H1 (cell line): Measurements from ENCODE around the gene GPBP1L1. TPM values are rescaled to one million over a fixed set of nuclear protein-coding genes. Genes with fewer than 3 reads are reported as not detected.
A peak's percentile ranks its signal among the peaks of the same experiment; 100 is the strongest.

Experiments
- CTCF ChIA-PET: fragments of 300-600 bp; sonication (Branson Sonifier 250); formaldehyde crosslinking; loops from one replicate; lab custom pipeline; 2021; ENCODE audit not compliant: partially characterized antibody; lab: Charles Lee
- POLR2A ChIA-PET: fragments of 300-600 bp; sonication (Branson Sonifier 250); formaldehyde crosslinking; loops from one replicate; lab custom pipeline; 2021; ENCODE audit warnings: inconsistent platforms; ENCODE audit not compliant: partially characterized antibody; lab: Charles Lee
- DNase-seq, 2 experiments: peaks; one replicate each; pipeline versions ENCODE4 v3.0.0 to v3.0.0-alpha.2; 2010 to 2022; ENCODE audit warnings: low spot score in 2 of 2, low read depth in 1 of 2, mixed read lengths in 1 of 2
- FAIRE-seq: peaks from 2 replicates; lab custom pipeline; 2011; peaks lifted over from hg19 to GRCh38; lab: Jason Lieb, UNC
- H2AFZ ChIP-seq: 2 replicates; pipeline ENCODE4 v1.8.1; 2012; ENCODE audit warnings: low read length, inconsistent platforms
- H2AK5ac ChIP-seq: 2 replicates; pipeline ENCODE4 v1.6.1; 2013; ENCODE audit warnings: low read depth, low read length
- H2BK120ac ChIP-seq: replicated peaks from 2 replicates; pipeline ENCODE3; 2013; ENCODE audit warnings: low read depth, low read length, inconsistent platforms
- H2BK12ac ChIP-seq: 2 replicates; pipeline ENCODE4 v1.6.1; 2013; ENCODE audit warnings: low read depth, low read length
- H2BK15ac ChIP-seq: 2 replicates; pipeline ENCODE4 v1.6.1; 2013; ENCODE audit warnings: low read length
- H2BK20ac ChIP-seq: 2 replicates; pipeline ENCODE4 v1.6.1; 2013; ENCODE audit warnings: low read length
- H2BK5ac ChIP-seq: 2 replicates; pipeline ENCODE4 v1.6.1; 2013; ENCODE audit warnings: low read depth, low read length
- H3K14ac ChIP-seq: 2 replicates; pipeline ENCODE4 v1.6.1; 2013; ENCODE audit warnings: inconsistent platforms; ENCODE audit not compliant: insufficient read length
- H3K18ac ChIP-seq: 2 replicates; pipeline ENCODE4 v1.6.1; 2013; ENCODE audit warnings: low read length; ENCODE audit errors: extremely low read depth
- H3K23ac ChIP-seq: 2 replicates; pipeline ENCODE4 v1.6.1; 2013; ENCODE audit warnings: inconsistent platforms; ENCODE audit not compliant: insufficient read length
- H3K23me2 ChIP-seq: 2 replicates; pipeline ENCODE4 v1.6.1; 2013; ENCODE audit warnings: low read depth, low read length
- H3K27ac ChIP-seq: 2 replicates; pipeline ENCODE4 v1.6.1; 2011; ENCODE audit warnings: low read depth, low read length, inconsistent platforms
- H3K27me3 ChIP-seq, 4 experiments: replicated peaks in 1 of 4; 1 replicate in 1 of 4; 2 replicates in 3 of 4; pipeline versions ENCODE4 v1.6.1 to v1.8.1; 2011 to 2013; ENCODE audit warnings: low read length in 3 of 4, mild to moderate bottlenecking in 3 of 4, inconsistent platforms in 2 of 4, mixed read lengths in 2 of 4, moderate library complexity in 1 of 4; ENCODE audit not compliant: control insufficient read depth in 3 of 4, insufficient read depth in 3 of 4; ENCODE audit errors: extremely low read depth in 1 of 4
- H3K36me3 ChIP-seq, 4 experiments: 2 replicates each; pipeline versions ENCODE4 v1.6.1 to v1.8.1; 2011 to 2013; ENCODE audit warnings: mild to moderate bottlenecking in 4 of 4, low read length in 3 of 4, moderate library complexity in 2 of 4, control low read depth in 1 of 4, inconsistent platforms in 1 of 4; ENCODE audit not compliant: insufficient read depth in 4 of 4, control insufficient read depth in 2 of 4
- H3K4ac ChIP-seq: replicated peaks from 2 replicates; pipeline ENCODE3; 2013; ENCODE audit warnings: low read length, low read depth, mixed read lengths, inconsistent platforms; ENCODE audit not compliant: insufficient read length
- H3K4me1 ChIP-seq, 4 experiments: replicated peaks in 1 of 4; 1 replicate in 1 of 4; 2 replicates in 3 of 4; pipeline versions ENCODE4 v1.6.1 to v1.8.1; 2011 to 2013; ENCODE audit warnings: low read length in 3 of 4, inconsistent platforms in 2 of 4, mixed read lengths in 1 of 4; ENCODE audit not compliant: insufficient read depth in 4 of 4, control insufficient read depth in 3 of 4
- H3K4me2 ChIP-seq, 2 experiments: 2 replicates each; pipeline versions ENCODE4 v1.6.1 to v1.8.1; 2011 to 2013; ENCODE audit warnings: low read depth in 2 of 2, low read length in 2 of 2, control low read depth in 1 of 2, inconsistent platforms in 1 of 2, mild to moderate bottlenecking in 1 of 2; ENCODE audit not compliant: insufficient read depth in 1 of 2
- H3K4me3 ChIP-seq, 4 experiments: fragments of 200-600, 300-600 bp in 1 of 4; sonication (generic), shearing (Covaris generic), sonication (Bioruptor Twin) in 1 of 4; 2 replicates each; pipeline versions ENCODE4 v1.5.1 to v1.8.1; 2011 to 2016; ENCODE audit warnings: low read length in 4 of 4, low read depth in 3 of 4, control low read depth in 2 of 4, inconsistent platforms in 2 of 4, mild to moderate bottlenecking in 2 of 4, mixed read lengths in 1 of 4, moderate library complexity in 1 of 4; ENCODE audit not compliant: insufficient read depth in 2 of 4; ENCODE audit errors: extremely low read depth in 1 of 4
- H3K56ac ChIP-seq: replicated peaks from 2 replicates; pipeline ENCODE3; 2013; ENCODE audit warnings: low read depth, mild to moderate bottlenecking, mixed read lengths, low read length, inconsistent platforms; ENCODE audit not compliant: insufficient read length
- H3K79me1 ChIP-seq: 2 replicates; pipeline ENCODE4 v1.6.1; 2013; ENCODE audit warnings: low read depth, low read length, control low read depth
- H3K79me2 ChIP-seq, 2 experiments: 2 replicates each; pipeline versions ENCODE4 v1.6.1 to v1.8.1; 2012 to 2013; ENCODE audit warnings: low read length in 2 of 2, mild to moderate bottlenecking in 2 of 2, inconsistent platforms in 1 of 2; ENCODE audit not compliant: insufficient read depth in 2 of 2, control insufficient read depth in 1 of 2
- H3K9ac ChIP-seq, 4 experiments: replicated peaks in 1 of 4; 1 replicate in 1 of 4; 2 replicates in 3 of 4; pipeline versions ENCODE4 v1.6.1 to v1.8.1; 2011 to 2013; ENCODE audit warnings: low read depth in 3 of 4, low read length in 3 of 4, control low read depth in 2 of 4, mild to moderate bottlenecking in 2 of 4, moderate library complexity in 2 of 4, inconsistent platforms in 1 of 4; ENCODE audit errors: extremely low read depth in 1 of 4
- H3K9me3 ChIP-seq, 2 experiments: 2 replicates each; pipeline versions ENCODE4 v1.6.1 to v1.8.1; 2012 to 2013; ENCODE audit warnings: mild to moderate bottlenecking in 2 of 2, moderate library complexity in 2 of 2, control low read depth in 1 of 2, inconsistent platforms in 1 of 2, low read depth in 1 of 2, low read length in 1 of 2, mixed read lengths in 1 of 2; ENCODE audit not compliant: insufficient read depth in 2 of 2
- H4K20me1 ChIP-seq, 2 experiments: replicated peaks in 1 of 2; 2 replicates each; pipeline versions ENCODE3 to v1.8.1; 2011 to 2013; ENCODE audit warnings: inconsistent platforms in 2 of 2, low read length in 2 of 2, mild to moderate bottlenecking in 1 of 2; ENCODE audit not compliant: insufficient read depth in 2 of 2, control insufficient read depth in 1 of 2
- H4K5ac ChIP-seq: 2 replicates; pipeline ENCODE4 v1.6.1; 2013; ENCODE audit warnings: low read length, low read depth, mixed read lengths, inconsistent platforms; ENCODE audit not compliant: insufficient read length
- H4K8ac ChIP-seq: 2 replicates; pipeline ENCODE4 v1.8.0; 2013; ENCODE audit warnings: mild to moderate bottlenecking, moderate library complexity, low read length, inconsistent platforms; ENCODE audit not compliant: insufficient read depth; ENCODE audit errors: extremely low read depth
- H4K91ac ChIP-seq: replicated peaks from 2 replicates; pipeline ENCODE3; 2013; ENCODE audit warnings: low read length, mixed read lengths, inconsistent platforms; ENCODE audit not compliant: insufficient read length
- CHD2 ChIP-seq: IDR thresholded peaks from 2 replicates; pipeline ENCODE4 v1.6.1; 2012; ENCODE audit warnings: low read length, improper control_type of control experiment
- GABPA ChIP-seq: IDR thresholded peaks from 2 replicates; pipeline ENCODE4 v1.6.1; 2011; ENCODE audit warnings: mild to moderate bottlenecking, low read length, moderate library complexity, borderline replicate concordance; ENCODE audit not compliant: insufficient read depth
- HDAC2 ChIP-seq, 2 experiments: fragments of 300-600 bp in 1 of 2; sonication (generic) in 1 of 2; IDR thresholded peaks; 2 replicates each; pipeline ENCODE4 v1.6.1; 2011 to 2012; ENCODE audit warnings: low read depth in 2 of 2, low read length in 2 of 2, mild to moderate bottlenecking in 2 of 2, moderate library complexity in 2 of 2, borderline replicate concordance in 1 of 2, inconsistent platforms in 1 of 2
- NANOG ChIP-seq: IDR thresholded peaks from 2 replicates; pipeline ENCODE4 v1.6.1; 2011; ENCODE audit warnings: low read length, low read depth, mild to moderate bottlenecking, inconsistent platforms; ENCODE audit not compliant: insufficient read depth, poor library complexity, severe bottlenecking
- POLR2AphosphoS5 ChIP-seq: IDR thresholded peaks from 2 replicates; pipeline ENCODE4 v1.6.1; 2011; ENCODE audit warnings: low read depth, low read length
- POU5F1 ChIP-seq: IDR thresholded peaks from 2 replicates; pipeline ENCODE4 v1.6.1; 2011; ENCODE audit warnings: low read depth, mild to moderate bottlenecking, low read length, moderate library complexity
- SIN3A ChIP-seq, 2 experiments: IDR thresholded peaks in 1 of 2; conservative IDR thresholded peaks in 1 of 2; 2 replicates each; pipeline ENCODE4 v1.6.1; 2011 to 2012; ENCODE audit warnings: low read length in 2 of 2, improper control_type of control experiment in 1 of 2, low read depth in 1 of 2, mild to moderate bottlenecking in 1 of 2
- SP1 ChIP-seq: IDR thresholded peaks from 2 replicates; pipeline ENCODE4 v1.6.1; 2011; ENCODE audit warnings: low read depth, low read length
- SP4 ChIP-seq: IDR thresholded peaks from 2 replicates; pipeline ENCODE4 v1.6.1; 2012; ENCODE audit warnings: low read length, inconsistent platforms
- YY1 ChIP-seq: IDR thresholded peaks from 2 replicates; pipeline ENCODE4 v1.6.1; 2011; ENCODE audit warnings: low read depth, mild to moderate bottlenecking, low read length
- WGBS, 2 experiments: shearing (Covaris generic) in 1 of 2; methylation state at CpG; one replicate each; pipeline versions ENCODE4 v1.1.6 to v1.1.7; 2013 to 2015; ENCODE audit warnings: low lambda C conversion rate in 2 of 2, mixed read lengths in 2 of 2, inconsistent platforms in 1 of 2, low coverage in 1 of 2, missing lambda C conversion rate in 1 of 2; ENCODE audit not compliant: insufficient replicate concordance in 2 of 2, insufficient coverage in 1 of 2, insufficient read length in 1 of 2; ENCODE audit errors: extremely low coverage in 1 of 2, missing lambda C conversion rate in 1 of 2; 5-methylcytosine and 5-hydroxymethylcytosine counted together
- polyA plus RNA-seq, 7 experiments: library from polyadenylated mRNA; depleted of rRNA in 3 of 7; stranded (reverse) in 5 of 7; unstranded in 2 of 7; fragments of >200 nt in 5 of 7; fragments of 200-250 nt in 2 of 7; gene quantifications; 1 replicate in 5 of 7; 2 replicates in 1 of 7; 4 replicates in 1 of 7; pipeline versions ENCODE4 v1.2.1 to v1.2.3, GENCODE V29; 2011 to 2013; ENCODE audit warnings: missing spikeins in 2 of 7, mixed read lengths in 2 of 7
- total RNA-seq: library from RNA; stranded (reverse); fragmentation: NEBNext Ultra II Directional; extraction: Animal tissue kit (Norgen Biotek cat#: 25700); gene quantifications from 2 replicates; pipeline ENCODE4 v1.2.1, GENCODE V29; 2021
- TF ChIP-seq, protein P1 (sequence below): IDR thresholded peaks from 2 replicates; pipeline ENCODE4 v1.6.1; 2012; ENCODE audit warnings: inconsistent platforms

GPBP1L1 gene
- total and polyA plus RNA-seq, 2 of the 8 experiments (the other 6 are each of a cell fraction or from before 2014, with no cell fraction given), result 70.1 to 119 TPM

DNA sequence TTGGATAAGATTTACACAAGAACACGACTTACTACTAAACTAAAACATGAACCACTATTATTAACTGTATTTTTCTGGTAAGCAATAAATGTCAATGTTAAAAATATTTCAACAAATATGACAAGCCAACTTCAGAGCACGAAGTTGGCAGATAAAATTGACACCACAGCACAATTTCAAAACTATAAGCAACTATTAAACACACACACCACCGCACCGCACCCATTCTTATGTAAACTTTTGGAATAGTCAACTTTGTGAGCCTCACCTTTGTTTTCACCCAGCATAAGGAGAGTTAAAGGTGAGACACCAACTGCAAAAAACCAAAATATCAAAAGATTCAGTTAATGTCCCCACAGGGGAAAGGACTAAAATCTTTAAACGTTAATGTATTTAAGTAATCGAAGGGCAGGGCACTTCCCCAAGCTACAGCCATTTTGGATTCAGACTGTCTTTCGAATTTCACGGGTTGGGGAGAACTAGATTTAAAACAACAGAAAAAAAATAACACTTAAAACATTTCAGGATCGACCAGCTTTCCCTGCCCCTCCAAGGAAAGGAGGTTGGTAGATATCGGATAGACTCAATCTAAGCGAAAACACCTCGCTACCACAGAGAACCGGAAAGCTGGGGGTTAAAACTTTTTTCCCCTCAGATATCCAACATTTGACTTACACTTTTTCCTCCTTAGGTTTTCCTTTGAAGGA, 872 bp downstream of the GPBP1L1 start:
- no peak overlapping the region for H2BK12ac ChIP-seq
- 2% methylated on average over 13 of the region's 13 CpGs; no CpG with 5 or more reads in 1 of the 2 experiments for WGBS, 2 experiments
- H3K4me3 ChIP-seq, result peak overlapping the region; percentile 96 to 99 (median 98)
- H3K14ac ChIP-seq, result no peak overlapping the region
- no peak overlapping the region for H2AK5ac ChIP-seq
- no peak overlapping the region for H3K4ac ChIP-seq
- peaks cover 21 to 84% of the 10 kb centered on the region in 2 experiments for H3K79me2 ChIP-seq
- peaks cover 7% of the 10 kb centered on the region for H3K23me2 ChIP-seq
- H2BK15ac ChIP-seq, result no peak overlapping the region
- POLR2A ChIA-PET, result interaction anchor here (0.6 to 2.6 kb wide), 28 partner anchors 9 to 560 kb away, joined by 3 to 20 read pairs (median 4); partner anchors contain the start of genes CCDC163, CCDC17, MMACHC and NASP
- H3K23ac ChIP-seq, result no peak overlapping the region
- H4K91ac ChIP-seq, result no peak overlapping the region
- H2BK120ac ChIP-seq, result no peak overlapping the region
- no peak overlapping the region for H2AFZ ChIP-seq
- no peaks in the 10 kb centered on the region for H3K79me1 ChIP-seq
- H2BK20ac ChIP-seq, result no peak overlapping the region
- DNase-seq (no peak), FAIRE-seq (no peak)
- H3K9me3 ChIP-seq, result no peaks in the 10 kb centered on the region
- peak overlapping the region; percentile 93 for H3K27ac ChIP-seq
- no peaks in the 10 kb centered on the region for H3K27me3 ChIP-seq
- CTCF ChIA-PET, result interaction anchor here (1.0 kb wide), 1 partner anchor 11 kb away, joined by 3 read pairs; no protein-coding TSS in a partner anchor
- peaks cover 0 to under 1% (median 0%) of the 10 kb centered on the region in 4 experiments; a peak in 1 of 8 replicates for H3K36me3 ChIP-seq
- peak overlapping the region; percentile 52 for H3K56ac ChIP-seq
- H3K9ac ChIP-seq, result peak overlapping the region; percentile 91 to 99 (median 98)
- H4K5ac ChIP-seq, result no peak overlapping the region
- H4K8ac ChIP-seq, result no peak overlapping the region
- peak overlapping the region; percentile 97; the same call in 1 of the 2 replicates for H3K18ac ChIP-seq
- peak overlapping the region; percentile 60 to 97 for H3K4me2 ChIP-seq
- H3K4me1 ChIP-seq, result peaks cover 0 to 9% (median under 1%) of the 10 kb centered on the region in 4 experiments; a peak in 5 of 7 replicates
- H4K20me1 ChIP-seq, result peaks cover 2 to 5% of the 10 kb centered on the region in 2 experiments
- H2BK5ac ChIP-seq, result peak overlapping the region; percentile 98
- no peak for TF ChIP-seq SP1
- TF ChIP-seq SIN3A (conservative IDR thresholded peaks at IDR 0.05 in 1 of 2, IDR thresholded peaks at IDR 0.05 in 1 of 2; ENCODE audit: low read depth in 1 of 2, low read length in 2 of 2), result 0 out of 4 replicates have a peak, but pooled peaks of 1 of the 2 experiments have one; percentile 29
- TF ChIP-seq HDAC2 (IDR thresholded peaks at IDR 0.05; ENCODE audit: borderline replicate concordance in 1 of 2, low read depth in 2 of 2, low read length in 2 of 2), result no peak
- no peak for TF ChIP-seq NANOG
- TF ChIP-seq YY1, result peak; percentile 80
- no peak for TF ChIP-seq POU5F1
- TF ChIP-seq SP4, result no peak
- TF ChIP-seq CHD2, result no peak
- TF ChIP-seq GABPA, result no peak
- TF ChIP-seq, protein P1, sequence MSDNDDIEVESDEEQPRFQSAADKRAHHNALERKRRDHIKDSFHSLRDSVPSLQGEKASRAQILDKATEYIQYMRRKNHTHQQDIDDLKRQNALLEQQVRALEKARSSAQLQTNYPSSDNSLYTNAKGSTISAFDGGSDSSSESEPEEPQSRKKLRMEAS, result no peak
- no peak for TF ChIP-seq POLR2AphosphoS5
